NCI-H1417 (cell line): ENCODE measurements around the gene GPHA2.
A peak's percentile ranks its signal among the peaks of the same experiment; 100 is the strongest.
"Not testable (repeated sequence)": the region's sequence is repeated elsewhere in the genome, so short reads cannot be mapped to it uniquely, and the experiment has no call there.

Experiments
- DNase-seq, 3 experiments: peaks; one replicate each; lab custom pipeline; 2025; lab: John Stamatoyannopoulos, UW

GPHA2 gene

GRCh38 chr11:64935359-64936081 is at the start of gene GPHA2:
TSS of gene GPHA2 (minus strand) at chr11:64935893. CDS start at chr11:64935460, 433 bp downstream.
- DNase-seq = peak in 1 of 3 experiments; percentile 75

- DNase-seq = not testable (repeated sequence)
Measured at GRCh38 chr11:64983339-64983738, 47.6 kb upstream of the GPHA2 start.

GRCh38 chr11:64976651-64977050 is 41.0 kb upstream of the GPHA2 start:
- no peak for DNase-seq

GRCh38 chr11:64974124-64974523 is 38.4 kb upstream of the GPHA2 start:
- no peak for DNase-seq

GRCh38 chr11:64971421-64972233 is 35.9 kb upstream of the GPHA2 start, which contains the start of gene MAJIN:
TSS of gene MAJIN (minus strand) at chr11:64972108. CDS start at chr11:64959405, 12,703 bp downstream.
- DNase-seq = no peak

- DNase-seq = no peak
Measured at GRCh38 chr11:64970731-64971151, 35.0 kb upstream of the GPHA2 start.

GRCh38 chr11:64969209-64969608 is 33.5 kb upstream of the GPHA2 start:
- no peak for DNase-seq

- no peak for DNase-seq
Measured at GRCh38 chr11:64967375-64967774, 31.7 kb upstream of the GPHA2 start.

- DNase-seq = no peak
Measured at GRCh38 chr11:64963072-64963631, 27.5 kb upstream of the GPHA2 start.

- DNase-seq = no peak
Measured at GRCh38 chr11:64960719-64961118, 25.0 kb upstream of the GPHA2 start.

- DNase-seq = no peak
Measured at GRCh38 chr11:64959498-64959897, 23.8 kb upstream of the GPHA2 start.

- no peak for DNase-seq
Measured at GRCh38 chr11:64954201-64954600, 18.5 kb upstream of the GPHA2 start.

- DNase-seq = peak in 1 of 3 experiments; percentile 35
Measured at GRCh38 chr11:64951529-64951928, 15.8 kb upstream of the GPHA2 start.

- DNase-seq = no peak
Measured at GRCh38 chr11:64947208-64947814, 11.6 kb upstream of the GPHA2 start.

GRCh38 chr11:64936539-64936938 is 846 bp upstream of the GPHA2 start:
- no peak for DNase-seq

- DNase-seq = no peak
Measured at GRCh38 chr11:64934682-64935358, 873 bp downstream of the GPHA2 start.

GRCh38 chr11:64933935-64934681 is 1.6 kb downstream of the GPHA2 start:
- no peak for DNase-seq

GRCh38 chr11:64933213-64933934 is 2.3 kb downstream of the GPHA2 start:
- no peak for DNase-seq

- DNase-seq = no peak
Measured at GRCh38 chr11:64932324-64932723, 3.4 kb downstream of the GPHA2 start.

- DNase-seq = no peak
Measured at GRCh38 chr11:64931290-64931689, 4.4 kb downstream of the GPHA2 start.
